Coronary artery (tissue), 2 donors: Measurements from ENCODE around the gene TP73.

ENCODE experiments used
- DNase-seq: peaks from one replicate; pipeline ENCODE4 v3.0.0-alpha.2; 2017; ENCODE audit warnings: low spot score
- H3K27ac ChIP-seq, 2 donors: fragments of 200-600 bp; sonication (generic); one replicate each; pipeline ENCODE4 v1.5.1; 2016 to 2019
- H3K4me3 ChIP-seq: fragments of 200-600 bp; sonication (generic); 2 replicates; pipeline ENCODE4 v1.5.1; 2016; ENCODE audit warnings: mild to moderate bottlenecking, moderate library complexity
- CTCF ChIP-seq: fragments of 200-600 bp; sonication (generic); IDR thresholded peaks from one replicate; pipeline ENCODE4 v1.5.1; 2019; ENCODE audit warnings: antibody characterized with exemption

TP73 gene

GRCh38 chr1:3685906-3686305 lies 33.6 kb downstream of the TP73 start:
- TF ChIP-seq CTCF, result no peak
- DNase-seq, result no peak
- no peak overlapping the region for H3K4me3 ChIP-seq
- H3K27ac ChIP-seq, result no peak overlapping the region

GRCh38 chr1:3687504-3687903 lies 35.2 kb downstream of the TP73 start:
- Histone ChIP-seq H3K4me3 (no peak overlapping the region), H3K27ac (no peak overlapping the region)
- no peak for TF ChIP-seq CTCF
- DNase-seq, result no peak

- no peak for DNase-seq
- H3K27ac ChIP-seq, result no peak overlapping the region
- no peak overlapping the region for H3K4me3 ChIP-seq
- no peak for TF ChIP-seq CTCF
Observed at GRCh38 chr1:3688356-3689137, 36.2 kb downstream of the TP73 start.

- TF ChIP-seq CTCF, result no peak
- H3K4me3 ChIP-seq, result no peak overlapping the region
- H3K27ac ChIP-seq, result no peak overlapping the region
- no peak for DNase-seq
Observed at GRCh38 chr1:3689138-3689750, 36.9 kb downstream of the TP73 start.

- no peak for DNase-seq
- no peak overlapping the region for H3K27ac ChIP-seq
- H3K4me3 ChIP-seq, result no peak overlapping the region
- no peak for TF ChIP-seq CTCF
Observed at GRCh38 chr1:3690282-3691065, 38.2 kb downstream of the TP73 start.

GRCh38 chr1:3691421-3692204 lies 39.3 kb downstream of the TP73 start:
- no peak for TF ChIP-seq CTCF
- Histone ChIP-seq H3K27ac (no peak overlapping the region), H3K4me3 (no peak overlapping the region)
- no peak for DNase-seq
